Gastrocnemius medialis (tissue), 4 donors: ENCODE measurements around the gene PTGDR2.

ENCODE experiments used
- CTCF ChIP-seq, 5 experiments: fragments of 450-650 bp in 3 of 5; fragments of 200-600 bp in 2 of 5; sonication (generic) in 2 of 5; IDR thresholded peaks in 4 of 5; conservative IDR thresholded peaks in 1 of 5; 1 replicate in 4 of 5; 2 replicates in 1 of 5; pipeline ENCODE4 v1.5.1; 2016 to 2019; ENCODE audit warnings: antibody characterized with exemption in 5 of 5, mild to moderate bottlenecking in 3 of 5, moderate library complexity in 3 of 5
- POLR2A ChIP-seq, 2 donors: fragments of 450-650 bp; IDR thresholded peaks; one replicate each; pipeline ENCODE4 v1.6.1; 2017; ENCODE audit warnings: antibody characterized with exemption in 2 of 2, mild to moderate bottlenecking in 2 of 2, moderate library complexity in 2 of 2

GRCh38 chr11:60835534-60835846, 20.3 kb downstream of the PTGDR2 start:
- TF ChIP-seq CTCF (IDR thresholded peaks at IDR 0.05 in 4 of 5, conservative IDR thresholded peaks at IDR 0.05 in 1 of 5), result no peak
- no peak for TF ChIP-seq POLR2A (IDR thresholded peaks at IDR 0.05)
